Panc1 (cell line): ENCODE data around the gene USP40.

ENCODE experiments used
- CTCF ChIP-seq: fragments of 450-650 bp; IDR thresholded peaks from 2 replicates; pipeline ENCODE4 v1.5.1; 2017; ENCODE audit warnings: mild to moderate bottlenecking
- POLR2AphosphoS5 ChIP-seq: IDR thresholded peaks from 2 replicates; pipeline ENCODE4 v1.6.1; 2012; ENCODE audit warnings: mild to moderate bottlenecking, low read depth, low read length, moderate library complexity
- REST ChIP-seq, 2 experiments: IDR thresholded peaks; 2 replicates each; pipeline ENCODE4 v1.6.1; 2011 to 2012; ENCODE audit warnings: low read depth in 2 of 2, control low read depth in 1 of 2, low read length in 1 of 2, mild to moderate bottlenecking in 1 of 2, moderate library complexity in 1 of 2; ENCODE audit not compliant: insufficient read depth in 1 of 2
- SIN3A ChIP-seq: IDR thresholded peaks from 2 replicates; pipeline ENCODE4 v1.6.1; 2012; ENCODE audit warnings: low read depth, mild to moderate bottlenecking, low read length, moderate library complexity, borderline replicate concordance; ENCODE audit not compliant: insufficient read depth
- TCF7L2 ChIP-seq: IDR thresholded peaks from 2 replicates; pipeline ENCODE4 v1.6.1; 2011; ENCODE audit warnings: mild to moderate bottlenecking, low read depth, low read length, inconsistent platforms

- TF ChIP-seq REST (IDR thresholded peaks at IDR 0.05; ENCODE audit: insufficient read depth in 1 of 2, low read depth in 2 of 2, low read length in 1 of 2), result no peak
- TF ChIP-seq CTCF, result peak; percentile 92
- no peak for TF ChIP-seq POLR2AphosphoS5
- no peak for TF ChIP-seq SIN3A
- no peak for TF ChIP-seq TCF7L2
Measured at GRCh38 chr2:233443511-233444183, 122.9 kb downstream of the USP40 start.
